ENCODE data around the gene ABHD17C. TPM values are rescaled to one million over a fixed set of nuclear protein-coding genes. Genes with fewer than 3 reads are reported as not detected.

The ABHD17C gene
- total RNA-seq, 4 donors from 2014 or later = 1.1 to 4.3 (median 2.1) TPM

DNA sequence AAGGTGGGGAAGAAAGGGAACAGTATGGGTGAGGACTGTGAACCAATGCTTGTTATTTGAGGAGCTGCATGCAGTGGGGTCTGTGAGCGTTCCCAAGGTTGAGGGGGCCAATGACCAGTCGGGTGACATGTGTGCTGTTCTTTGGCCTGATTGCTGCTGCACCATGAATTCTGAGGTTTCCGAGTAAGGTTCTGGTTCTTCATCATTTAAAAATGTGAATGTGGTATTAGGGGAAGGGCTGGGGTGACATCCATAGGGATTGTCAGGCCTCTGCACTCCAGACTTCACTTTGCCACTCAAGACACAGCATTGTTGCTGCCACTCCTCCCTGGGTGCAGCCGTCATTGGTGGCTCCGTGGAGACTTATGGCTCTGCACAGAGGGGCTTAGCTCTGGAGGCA is 32.5 kb downstream of the ABHD17C start:
- no peak for ATAC-seq (ENCODE audit: low FRiP score)
- no peak for TF ChIP-seq CTCF (IDR thresholded peaks at IDR 0.05)
- no peak for DNase-seq (ENCODE audit: low spot score)

- ATAC-seq (ENCODE audit: low FRiP score) = no peak
- DNase-seq (ENCODE audit: low spot score) = no peak
- TF ChIP-seq CTCF (IDR thresholded peaks at IDR 0.05) = no peak
Measured at GRCh38 chr15:80730387-80730786, 35.3 kb downstream of the ABHD17C start.

DNA sequence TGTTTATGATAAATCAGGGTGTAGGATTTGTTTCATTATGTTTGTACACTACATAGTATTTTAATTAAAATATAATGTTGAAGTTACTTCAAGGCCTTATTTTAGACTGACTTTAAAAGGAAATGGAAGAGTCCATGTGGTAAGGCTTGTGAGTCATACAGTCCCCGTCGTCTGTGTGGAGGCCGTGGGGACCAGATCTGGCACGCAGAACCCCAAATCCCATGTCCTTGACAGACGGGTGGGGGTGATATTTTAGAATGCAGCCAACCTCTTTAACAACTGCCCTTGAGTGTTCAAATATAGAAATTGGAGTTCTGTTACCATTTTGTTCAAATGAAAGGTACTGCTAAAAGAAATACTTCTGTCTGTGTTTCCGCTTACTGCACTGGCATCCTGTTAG is 35.8 kb downstream of the ABHD17C start:
- ATAC-seq (ENCODE audit: low FRiP score) (no peak), DNase-seq (ENCODE audit: low spot score) (no peak)
- no peak for TF ChIP-seq CTCF (IDR thresholded peaks at IDR 0.05)

- no peak for TF ChIP-seq CTCF (IDR thresholded peaks at IDR 0.05)
- ATAC-seq (ENCODE audit: low FRiP score) (no peak), DNase-seq (ENCODE audit: low spot score) (no peak)
Measured at GRCh38 chr15:80732167-80732566, 37.1 kb downstream of the ABHD17C start.

GRCh38 chr15:80732818-80733217 is 37.7 kb downstream of the ABHD17C start:
- no peak for TF ChIP-seq CTCF (IDR thresholded peaks at IDR 0.05)
- DNase-seq (ENCODE audit: low spot score) (no peak), ATAC-seq (ENCODE audit: low FRiP score) (no peak)

GRCh38 chr15:80733460-80733859 is 38.4 kb downstream of the ABHD17C start:
- DNase-seq (ENCODE audit: low spot score) = no peak
- no peak for ATAC-seq (ENCODE audit: low FRiP score)
- no peak for TF ChIP-seq CTCF (IDR thresholded peaks at IDR 0.05)

DNA sequence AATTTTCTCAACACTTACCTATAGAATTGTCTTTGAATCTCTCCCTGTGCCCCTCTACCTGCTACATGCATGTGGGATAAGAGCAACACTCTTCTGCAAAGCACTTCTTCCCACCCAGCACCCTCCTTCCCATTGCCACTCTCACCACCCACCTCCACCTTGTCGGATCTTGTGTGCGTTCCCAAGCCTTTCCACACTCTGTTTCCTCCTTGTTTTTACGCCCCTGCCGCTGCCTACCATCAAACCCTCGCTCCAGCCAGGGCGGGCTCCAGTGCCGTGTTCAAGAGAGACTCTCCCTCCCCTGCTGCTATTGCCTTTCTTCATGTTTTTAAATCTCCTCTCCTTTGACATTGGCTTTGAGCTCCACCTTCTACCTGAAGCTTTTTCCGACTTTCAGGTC is 40.2 kb downstream of the ABHD17C start:
- no peak for ATAC-seq (ENCODE audit: low FRiP score)
- DNase-seq (ENCODE audit: low spot score) = no peak
- TF ChIP-seq CTCF (IDR thresholded peaks at IDR 0.05) = no peak
